ENCODE results near the gene VWC2. TPM values are rescaled to one million over a fixed set of nuclear protein-coding genes. Genes with fewer than 3 reads are reported as not detected.

Gene VWC2
- total RNA-seq, 1 donor from 2014 or later = not detected

- no peak overlapping the region for H3K4me3 Mint-ChIP-seq (ENCODE audit: unreplicated experiment)
Observed at GRCh38 chr7:49781996-49782395, 8.6 kb downstream of the VWC2 start.

GRCh38 chr7:49783446-49783845 is 10.0 kb downstream of the VWC2 start:
- H3K36me3 Mint-ChIP-seq (ENCODE audit: unreplicated experiment) = no peaks in the 10 kb centered on the region

More at GRCh38 chr7:49781996-49782395, 8.6 kb downstream of the VWC2 start:
- H3K4me1 Mint-ChIP-seq (ENCODE audit: unreplicated experiment) = no peaks in the 10 kb centered on the region
- no peaks in the 10 kb centered on the region for H3K36me3 Mint-ChIP-seq (ENCODE audit: unreplicated experiment)
- TF ChIP-seq CTCF (IDR thresholded peaks at IDR 0.05) = no peak
- DNase-seq (ENCODE audit: extremely low spot score, unreplicated experiment) = no peak
- peaks cover 23% of the 10 kb centered on the region for H3K27me3 Mint-ChIP-seq (ENCODE audit: unreplicated experiment)
- no peaks in the 10 kb centered on the region for H3K9me3 Mint-ChIP-seq (ENCODE audit: unreplicated experiment)
- no peak overlapping the region for H3K27ac Mint-ChIP-seq (ENCODE audit: unreplicated experiment)

GRCh38 chr7:49787980-49788379 is 14.5 kb downstream of the VWC2 start:
- Mint-ChIP-seq H3K36me3 (ENCODE audit: unreplicated experiment) (no peaks in the 10 kb centered on the region), H3K27me3 (ENCODE audit: unreplicated experiment) (no peaks in the 10 kb centered on the region), H3K4me3 (ENCODE audit: unreplicated experiment) (no peak overlapping the region), H3K4me1 (ENCODE audit: unreplicated experiment) (no peaks in the 10 kb centered on the region), H3K27ac (ENCODE audit: unreplicated experiment) (no peak overlapping the region), H3K9me3 (ENCODE audit: unreplicated experiment) (no peaks in the 10 kb centered on the region)
- no peak for TF ChIP-seq CTCF (IDR thresholded peaks at IDR 0.05)
- DNase-seq (ENCODE audit: extremely low spot score, unreplicated experiment) = no peak

More at GRCh38 chr7:49783446-49783845, 10.0 kb downstream of the VWC2 start:
- no peaks in the 10 kb centered on the region for H3K4me1 Mint-ChIP-seq (ENCODE audit: unreplicated experiment)
- no peak for TF ChIP-seq CTCF (IDR thresholded peaks at IDR 0.05)
- H3K27me3 Mint-ChIP-seq (ENCODE audit: unreplicated experiment) = peaks cover 12% of the 10 kb centered on the region
- H3K27ac Mint-ChIP-seq (ENCODE audit: unreplicated experiment) = no peak overlapping the region
- no peak for DNase-seq (ENCODE audit: extremely low spot score, unreplicated experiment)
- no peak overlapping the region for H3K4me3 Mint-ChIP-seq (ENCODE audit: unreplicated experiment)
- H3K9me3 Mint-ChIP-seq (ENCODE audit: unreplicated experiment) = no peaks in the 10 kb centered on the region

GRCh38 chr7:49788455-49789059 is 15.1 kb downstream of the VWC2 start:
- no peaks in the 10 kb centered on the region for H3K4me1 Mint-ChIP-seq (ENCODE audit: unreplicated experiment)
- H3K27me3 Mint-ChIP-seq (ENCODE audit: unreplicated experiment) = no peaks in the 10 kb centered on the region
- no peaks in the 10 kb centered on the region for H3K36me3 Mint-ChIP-seq (ENCODE audit: unreplicated experiment)
- no peak for TF ChIP-seq CTCF (IDR thresholded peaks at IDR 0.05)
- H3K9me3 Mint-ChIP-seq (ENCODE audit: unreplicated experiment) = no peaks in the 10 kb centered on the region
- DNase-seq (ENCODE audit: extremely low spot score, unreplicated experiment) = no peak
- H3K27ac Mint-ChIP-seq (ENCODE audit: unreplicated experiment) = no peak overlapping the region
- no peak overlapping the region for H3K4me3 Mint-ChIP-seq (ENCODE audit: unreplicated experiment)

- H3K4me3 Mint-ChIP-seq (ENCODE audit: unreplicated experiment) = no peak overlapping the region
- no peak overlapping the region for H3K27ac Mint-ChIP-seq (ENCODE audit: unreplicated experiment)
- TF ChIP-seq CTCF (IDR thresholded peaks at IDR 0.05) = no peak
- no peaks in the 10 kb centered on the region for H3K36me3 Mint-ChIP-seq (ENCODE audit: unreplicated experiment)
- H3K4me1 Mint-ChIP-seq (ENCODE audit: unreplicated experiment) = no peaks in the 10 kb centered on the region
- DNase-seq (ENCODE audit: extremely low spot score, unreplicated experiment) = no peak
- H3K27me3 Mint-ChIP-seq (ENCODE audit: unreplicated experiment) = no peaks in the 10 kb centered on the region
- no peaks in the 10 kb centered on the region for H3K9me3 Mint-ChIP-seq (ENCODE audit: unreplicated experiment)
Observed at GRCh38 chr7:49789736-49790135, 16.3 kb downstream of the VWC2 start.

Data from osteocyte (in vitro differentiated cells).